ENCODE data around the gene TFPT.

TFPT gene

DNA sequence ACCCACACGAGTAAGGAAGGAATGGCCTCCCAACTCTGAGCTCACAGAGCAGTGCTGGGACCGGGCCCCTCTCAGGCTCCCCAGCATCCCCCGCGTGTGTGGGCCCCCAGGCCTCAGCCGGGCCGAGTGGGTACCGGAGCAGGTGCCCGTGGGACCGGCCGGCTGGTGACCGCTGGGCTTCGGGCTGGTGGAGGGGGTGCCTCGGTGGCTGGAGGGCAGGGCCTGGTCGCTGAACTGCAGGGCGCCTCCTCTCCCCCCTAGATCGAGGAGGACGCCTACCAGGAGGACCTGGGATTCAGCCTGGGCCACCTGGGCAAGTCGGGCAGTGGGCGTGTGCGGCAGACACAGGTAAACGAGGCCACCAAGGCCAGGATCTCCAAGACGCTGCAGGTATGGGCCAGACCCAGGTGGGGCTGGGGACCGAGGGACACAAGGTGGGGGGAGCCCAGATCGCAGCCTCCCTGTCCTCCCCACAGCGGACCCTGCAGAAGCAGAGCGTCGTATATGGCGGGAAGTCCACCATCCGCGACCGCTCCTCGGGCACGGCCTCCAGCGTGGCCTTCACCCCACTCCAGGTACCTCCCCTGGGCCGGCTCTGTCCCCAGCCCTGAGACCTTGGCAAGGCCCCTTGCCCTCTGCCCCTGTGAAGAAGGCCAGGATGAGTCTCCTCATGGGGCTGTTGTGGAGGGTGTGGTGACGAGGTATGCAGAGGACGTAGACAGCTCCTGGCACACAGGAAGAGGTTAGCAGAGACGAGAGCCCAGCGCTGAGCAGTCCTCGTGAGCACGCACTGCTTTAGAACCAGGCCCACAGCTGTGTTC, 13.5 kb upstream of the TFPT start:
- no peak overlapping the region for H3K4me3 ChIP-seq (ENCODE audit: low read depth, low read length)
- no peak for TF ChIP-seq CTCF (IDR thresholded peaks at IDR 0.05; ENCODE audit: low read depth, low read length)

- H3K4me3 ChIP-seq (ENCODE audit: low read depth, low read length), result no peak overlapping the region
- TF ChIP-seq CTCF (IDR thresholded peaks at IDR 0.05; ENCODE audit: low read depth, low read length), result no peak
Observed at GRCh38 chr19:54128441-54128725, 12.9 kb upstream of the TFPT start.

GRCh38 chr19:54127688-54128440, 12.4 kb upstream of the TFPT start:
- TF ChIP-seq CTCF (IDR thresholded peaks at IDR 0.05; ENCODE audit: low read depth, low read length), result no peak

DNA sequence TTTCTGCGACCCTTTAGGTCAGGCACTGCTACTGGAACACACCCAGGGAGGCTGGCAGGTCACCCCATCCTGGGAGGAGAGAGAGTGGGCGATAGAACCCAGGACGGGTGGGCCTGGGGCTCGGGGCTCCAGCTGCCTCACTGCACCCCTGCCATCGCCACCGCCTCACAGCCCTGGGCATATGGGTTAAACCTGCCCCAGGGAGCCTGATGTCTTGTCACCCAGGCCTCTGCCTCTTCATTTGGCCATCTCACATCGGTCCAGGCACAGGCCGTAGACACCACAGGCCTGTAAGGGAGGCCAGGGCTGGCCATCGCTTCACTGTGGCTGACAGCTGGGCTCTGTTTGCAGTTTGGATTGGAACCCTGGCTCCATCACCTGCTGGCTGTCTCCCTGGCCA, 10.3 kb upstream of the TFPT start:
- no peak overlapping the region for H3K4me3 ChIP-seq (ENCODE audit: low read depth, low read length)
- TF ChIP-seq CTCF (IDR thresholded peaks at IDR 0.05; ENCODE audit: low read depth, low read length), result no peak

More at GRCh38 chr19:54127688-54128440, 12.4 kb upstream of the TFPT start:
- no peak overlapping the region for H3K4me3 ChIP-seq (ENCODE audit: low read depth, low read length)

GRCh38 chr19:54124393-54124792, 8.9 kb upstream of the TFPT start:
- no peak overlapping the region for H3K4me3 ChIP-seq (ENCODE audit: low read depth, low read length)
- TF ChIP-seq CTCF (IDR thresholded peaks at IDR 0.05; ENCODE audit: low read depth, low read length), result no peak

DNA sequence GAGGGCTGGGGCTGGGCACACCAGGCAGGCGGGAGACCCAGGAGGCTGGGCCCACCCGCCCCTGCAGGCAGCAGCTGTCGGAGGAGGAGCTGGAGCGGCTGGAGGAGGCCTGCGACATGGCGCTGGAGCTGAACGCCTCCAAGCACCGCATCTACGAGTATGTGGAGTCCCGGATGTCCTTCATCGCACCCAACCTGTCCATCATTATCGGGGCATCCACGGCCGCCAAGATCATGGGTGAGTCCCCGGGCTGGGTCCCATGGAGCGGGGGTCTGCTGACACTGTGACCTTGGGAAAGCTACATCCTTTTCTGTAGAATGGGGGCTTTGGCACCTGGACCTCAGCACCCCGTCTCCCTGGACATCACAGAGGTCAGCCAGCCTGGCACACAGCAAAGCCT, 8.2 kb upstream of the TFPT start:
- no peak for TF ChIP-seq CTCF (IDR thresholded peaks at IDR 0.05; ENCODE audit: low read depth, low read length)
- no peak overlapping the region for H3K4me3 ChIP-seq (ENCODE audit: low read depth, low read length)

GRCh38 chr19:54121259-54121658, 5.8 kb upstream of the TFPT start:
- H3K4me3 ChIP-seq (ENCODE audit: low read depth, low read length), result no peak overlapping the region
- TF ChIP-seq CTCF (IDR thresholded peaks at IDR 0.05; ENCODE audit: low read depth, low read length), result no peak
